NCI-H446 (cell line): Measurements from ENCODE around the gene CNP.
A peak's percentile ranks its signal among the peaks of the same experiment; 100 is the strongest.

Source experiments
- DNase-seq, 2 experiments: peaks; one replicate each; lab custom pipeline; 2025; lab: John Stamatoyannopoulos, UW

CNP gene

DNA sequence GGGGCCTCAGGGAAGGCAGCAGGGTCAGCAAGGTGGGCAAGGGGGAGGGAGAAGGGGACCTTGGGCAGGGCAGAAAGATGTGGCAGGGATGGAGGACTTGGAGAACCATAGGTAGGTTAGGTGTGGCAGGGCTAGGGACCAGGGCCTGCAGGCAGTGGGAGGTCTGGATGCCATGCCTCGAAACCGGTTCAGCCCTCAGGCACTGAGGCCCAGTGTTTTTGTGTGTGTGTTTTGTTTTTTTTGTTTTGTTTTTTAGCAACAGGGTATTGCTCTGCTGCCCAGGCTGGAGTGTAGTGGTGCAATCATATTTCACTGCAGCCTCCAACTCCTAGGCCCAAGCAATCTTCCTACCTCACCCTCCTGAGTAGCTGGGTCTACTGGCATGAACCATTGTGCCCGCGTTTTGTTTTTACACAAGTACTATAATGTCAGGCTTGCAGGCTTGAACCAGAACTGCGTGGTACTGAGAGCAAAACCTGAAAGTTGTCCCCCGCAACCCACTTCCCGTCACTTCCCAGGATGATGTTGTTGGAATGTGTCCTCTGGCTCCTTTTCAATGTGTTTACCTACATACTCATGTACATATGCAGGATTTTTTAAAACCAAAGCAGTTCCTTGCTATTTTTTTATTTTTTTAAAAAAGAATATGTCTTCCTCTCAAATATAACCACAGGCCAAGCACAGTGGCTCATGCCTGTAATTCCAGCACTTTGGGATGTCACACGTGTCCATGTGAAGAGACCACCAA, 23.8 kb upstream of the CNP start:
- no peak for DNase-seq

DNA sequence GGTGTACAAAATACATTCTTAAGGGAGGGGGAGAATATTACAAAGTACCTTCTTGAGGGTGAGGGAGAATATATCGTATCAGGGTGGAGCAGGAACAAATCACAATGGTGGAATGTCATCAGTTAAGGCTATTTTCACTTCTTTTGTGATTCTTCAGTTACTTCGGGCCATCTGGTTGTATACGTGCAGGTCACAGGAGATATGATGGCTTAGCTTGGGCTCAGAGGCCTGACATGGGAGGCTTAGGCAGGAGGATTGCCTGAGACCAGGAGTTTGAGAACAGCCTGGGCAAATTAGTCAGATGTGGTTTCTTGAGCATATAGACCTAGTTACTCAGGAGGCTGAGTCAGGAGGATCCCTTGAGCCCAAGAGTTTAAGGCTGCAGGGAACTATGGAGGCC, 23.1 kb upstream of the CNP start:
- no peak for DNase-seq

DNA sequence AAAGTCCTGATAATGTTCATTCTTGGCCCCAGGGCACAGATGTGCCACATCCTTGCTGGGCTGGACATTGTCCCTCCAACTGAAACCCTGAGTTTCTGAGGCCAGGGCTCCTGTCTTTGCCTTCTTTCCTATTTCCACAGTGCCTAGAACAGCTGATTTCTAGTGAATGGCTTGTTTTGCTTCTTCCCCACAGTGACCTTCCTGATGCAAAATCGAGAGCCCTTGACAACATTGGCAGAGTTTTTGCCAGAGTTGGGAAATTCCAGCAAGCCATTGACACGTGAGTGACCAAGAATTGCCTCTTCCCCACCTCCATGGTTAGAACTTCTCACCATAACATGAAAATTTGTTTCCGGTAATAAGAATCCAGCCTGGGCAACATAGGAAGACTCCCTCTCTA, 21.7 kb upstream of the CNP start:
- DNase-seq: no peak

DNA sequence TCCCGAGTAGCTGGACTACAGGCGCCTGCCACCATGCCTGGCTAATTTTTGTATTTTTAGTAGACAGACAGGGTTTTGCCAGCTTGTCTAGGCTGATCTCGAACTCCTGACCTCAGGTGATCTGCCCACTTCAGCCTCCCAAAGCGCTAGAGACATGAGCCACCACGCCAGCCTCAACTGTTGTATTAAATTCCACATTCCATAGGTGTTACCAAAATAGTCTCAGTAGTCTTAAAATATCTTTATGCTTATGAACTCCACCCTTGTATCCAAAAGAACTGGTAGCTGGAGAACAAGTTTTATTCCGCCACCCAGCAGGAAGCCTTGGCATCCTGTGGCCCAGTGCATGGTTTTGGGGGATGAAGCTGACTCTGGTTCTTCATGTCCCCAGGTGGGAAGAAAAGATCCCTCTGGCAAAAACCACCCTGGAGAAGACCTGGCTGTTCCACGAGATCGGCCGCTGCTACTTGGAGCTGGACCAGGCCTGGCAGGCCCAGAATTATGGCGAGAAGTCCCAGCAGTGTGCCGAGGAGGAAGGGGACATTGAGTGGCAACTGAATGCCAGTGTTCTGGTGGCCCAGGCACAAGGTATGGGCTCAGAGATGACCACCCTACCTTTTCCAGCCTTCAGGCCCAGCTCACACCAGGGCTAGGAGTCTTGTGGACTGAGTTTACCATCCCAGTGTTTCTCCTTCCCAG, 17.7 kb upstream of the CNP start:
- DNase-seq: no peak

DNA sequence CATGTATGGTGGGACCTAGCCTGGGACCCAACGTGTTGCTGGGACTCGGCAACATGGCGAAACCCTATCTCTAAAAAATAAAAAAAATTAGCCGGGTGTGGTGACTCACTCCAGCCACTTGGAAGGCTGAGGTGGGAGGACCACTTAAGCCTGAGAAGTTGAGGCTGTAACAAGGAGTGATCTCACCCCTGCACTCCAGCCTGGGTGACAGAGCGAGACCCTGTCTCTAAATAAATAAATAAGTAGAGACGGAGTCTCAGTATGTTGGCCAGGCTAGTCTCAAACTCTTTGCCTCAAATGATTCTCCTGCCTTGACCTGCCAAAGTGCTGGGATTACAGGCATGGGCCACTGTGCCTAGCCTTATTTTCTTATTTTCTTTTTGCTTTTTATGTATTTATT, 10.1 kb upstream of the CNP start:
- DNase-seq: no peak

DNA sequence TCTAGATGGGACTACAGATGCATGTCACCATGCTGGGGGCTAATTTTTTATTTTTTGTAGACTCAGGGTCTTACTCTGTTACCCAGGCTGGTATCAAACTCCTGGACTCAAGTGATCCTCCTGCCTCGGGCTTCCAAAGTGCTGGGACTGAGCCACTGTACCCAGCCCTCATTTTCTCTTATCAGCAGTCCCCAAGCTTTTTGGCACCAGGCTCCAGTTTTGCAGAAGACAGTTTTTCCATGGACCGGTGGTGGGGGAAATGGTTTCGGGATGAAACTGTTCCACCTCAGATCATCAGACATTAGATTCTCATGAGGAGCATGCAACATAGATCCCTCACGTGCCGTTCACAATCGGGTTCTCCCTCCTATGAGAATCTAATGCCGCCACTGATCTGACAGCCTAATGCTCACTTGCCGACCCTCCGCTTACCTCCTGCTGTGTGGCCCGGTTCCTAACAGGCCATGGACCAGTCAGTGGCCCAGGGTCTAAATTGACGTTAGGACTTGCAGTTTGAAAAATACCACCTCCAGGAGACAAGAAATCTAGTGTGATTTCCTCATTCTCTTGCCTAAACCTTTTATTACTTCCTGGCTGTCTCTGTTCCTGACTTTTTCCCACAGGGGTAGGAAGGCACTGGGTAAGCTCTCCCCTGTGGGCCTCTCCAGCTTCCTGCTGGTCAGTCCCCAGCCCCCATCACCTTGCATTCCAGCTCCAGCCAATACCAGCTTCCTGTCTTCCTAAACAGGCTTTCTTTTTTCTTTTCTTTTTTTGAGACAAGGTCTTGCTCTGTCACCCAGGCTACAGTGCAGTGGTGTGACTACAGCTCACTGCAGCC, 9.3 kb upstream of the CNP start:
- DNase-seq: no peak

DNA sequence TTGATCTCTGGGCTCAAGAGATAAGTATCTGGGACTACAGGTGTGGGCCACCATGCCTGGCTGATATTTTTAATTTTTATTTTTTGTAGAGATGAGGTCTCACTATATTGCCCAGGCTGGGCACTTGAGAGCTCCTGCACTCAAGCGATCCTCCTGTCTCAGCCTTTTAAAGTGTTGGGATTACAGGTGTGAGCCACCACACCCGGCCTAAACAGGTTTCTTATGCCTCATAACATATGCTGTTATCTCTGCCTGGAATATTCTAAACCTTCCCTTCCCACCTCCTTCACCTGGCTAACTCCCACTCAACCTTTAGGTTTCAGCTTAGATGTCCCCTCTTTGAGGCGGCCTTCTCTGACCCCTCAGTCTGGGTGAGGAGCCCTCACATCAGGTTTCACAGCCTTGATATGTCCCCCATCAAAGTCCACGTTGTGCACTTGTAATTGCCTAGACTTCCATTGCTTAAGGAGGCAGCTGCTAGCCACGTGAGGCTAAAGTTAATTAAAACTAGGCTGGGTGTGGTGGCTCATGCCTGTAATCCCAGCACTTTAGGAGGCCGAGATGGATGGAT, 8.6 kb upstream of the CNP start:
- no peak for DNase-seq

DNA sequence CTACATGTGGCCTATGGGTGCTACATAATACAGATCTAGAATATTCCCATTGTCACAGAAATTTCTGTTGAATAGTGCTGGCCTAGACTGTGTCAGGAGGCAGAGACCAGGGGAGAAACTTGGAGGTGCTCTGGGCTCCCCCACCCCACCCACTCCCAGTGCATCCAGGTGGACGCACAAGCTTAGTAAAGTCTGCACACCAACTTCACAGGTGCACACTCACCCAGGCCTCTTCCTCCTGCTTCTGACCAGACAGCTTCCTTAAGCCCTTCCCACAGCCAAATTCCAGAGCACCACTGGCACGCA, 7.6 kb upstream of the CNP start:
- DNase-seq: no peak

DNA sequence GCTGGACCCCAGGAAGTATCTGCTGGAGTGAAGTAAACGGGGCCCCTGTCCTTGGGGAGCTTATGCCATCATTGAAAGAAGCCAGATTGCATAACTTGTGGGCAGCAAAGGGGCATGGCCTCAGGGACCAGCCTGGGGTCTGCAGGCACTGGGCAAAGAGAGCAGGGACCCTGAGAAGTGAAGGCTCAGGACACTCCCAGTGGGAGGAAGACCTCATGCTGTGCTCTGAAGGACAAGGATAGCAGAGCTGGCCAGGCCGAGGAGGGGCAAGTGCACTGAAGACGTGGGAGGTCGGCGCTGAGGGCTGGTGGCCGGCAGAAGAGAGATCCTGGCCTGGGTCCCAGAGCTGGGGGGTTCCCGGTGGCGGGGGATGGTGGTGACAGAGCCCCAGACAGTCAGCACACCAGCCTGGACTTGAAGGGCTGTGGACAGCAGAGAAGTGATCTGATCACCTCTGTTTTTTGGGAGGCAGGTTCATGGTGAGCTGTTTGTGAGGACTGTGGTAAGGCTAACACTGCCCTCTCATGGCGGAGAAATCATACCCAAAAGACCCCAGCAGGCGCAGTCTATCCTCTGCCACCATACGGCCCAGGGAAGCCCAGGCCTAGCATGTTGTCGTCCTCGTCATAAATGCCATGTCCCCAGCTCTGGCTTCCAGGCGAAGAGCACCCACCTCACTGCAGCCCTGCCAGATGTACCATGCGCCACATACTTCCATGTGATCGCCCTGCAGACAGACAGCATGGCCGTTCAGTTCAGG, 7.1 kb upstream of the CNP start:
- peak in 1 of 2 experiments; percentile 53 for DNase-seq

DNA sequence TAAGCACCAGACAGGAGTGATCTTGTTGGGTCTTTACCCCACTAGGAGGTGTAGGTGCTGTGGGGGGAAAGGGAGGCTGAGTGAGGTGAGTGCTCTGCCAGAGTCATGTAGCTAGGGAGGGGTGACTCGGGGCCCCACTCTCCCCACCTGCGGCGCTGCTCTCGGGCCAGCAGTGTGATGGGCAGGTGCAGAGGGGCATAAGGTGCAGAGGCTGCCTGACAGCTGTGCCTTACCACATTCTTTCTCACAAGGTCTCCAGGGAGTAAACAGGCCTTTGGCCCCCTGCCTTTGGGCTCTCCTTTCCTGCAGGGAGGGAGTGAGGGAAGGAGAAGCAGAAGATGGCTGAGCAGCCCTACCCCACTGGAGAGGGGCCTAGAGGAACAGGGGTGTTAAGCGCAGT, 4.5 kb upstream of the CNP start:
- no peak for DNase-seq

DNA sequence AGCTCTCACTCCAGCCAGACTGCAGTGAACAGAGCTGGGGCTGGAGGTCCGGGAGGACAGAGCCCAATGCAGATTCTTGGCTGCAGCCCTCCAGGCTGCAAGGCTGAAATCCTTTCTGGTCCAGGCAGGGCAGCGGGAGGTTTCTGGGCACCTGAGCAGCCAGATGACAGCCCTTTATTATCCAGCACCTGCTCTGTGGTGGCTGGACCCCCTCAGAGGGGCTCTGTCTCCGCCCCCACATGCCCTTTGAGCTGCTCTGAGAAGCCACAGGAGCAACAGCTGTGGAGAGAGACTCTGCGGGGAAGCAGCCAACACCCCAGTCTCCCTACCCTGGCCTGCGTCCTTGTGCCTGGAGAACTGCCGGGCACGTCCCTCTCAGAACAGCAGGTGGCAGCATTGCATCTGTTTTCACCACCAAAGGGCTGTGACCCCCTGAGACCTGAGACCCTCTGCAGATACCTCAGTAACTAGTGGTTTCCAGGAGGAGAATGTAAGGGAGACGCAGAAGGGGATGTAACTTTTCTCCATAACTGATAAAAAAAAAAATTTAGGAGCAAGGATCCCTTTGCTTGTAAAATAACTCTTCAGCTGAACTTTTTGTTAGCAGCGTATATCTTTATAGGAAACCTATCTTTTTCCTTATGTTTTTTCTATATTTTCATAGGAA, 3.7 kb upstream of the CNP start:
- peak; percentile 38 to 78 for DNase-seq

DNA sequence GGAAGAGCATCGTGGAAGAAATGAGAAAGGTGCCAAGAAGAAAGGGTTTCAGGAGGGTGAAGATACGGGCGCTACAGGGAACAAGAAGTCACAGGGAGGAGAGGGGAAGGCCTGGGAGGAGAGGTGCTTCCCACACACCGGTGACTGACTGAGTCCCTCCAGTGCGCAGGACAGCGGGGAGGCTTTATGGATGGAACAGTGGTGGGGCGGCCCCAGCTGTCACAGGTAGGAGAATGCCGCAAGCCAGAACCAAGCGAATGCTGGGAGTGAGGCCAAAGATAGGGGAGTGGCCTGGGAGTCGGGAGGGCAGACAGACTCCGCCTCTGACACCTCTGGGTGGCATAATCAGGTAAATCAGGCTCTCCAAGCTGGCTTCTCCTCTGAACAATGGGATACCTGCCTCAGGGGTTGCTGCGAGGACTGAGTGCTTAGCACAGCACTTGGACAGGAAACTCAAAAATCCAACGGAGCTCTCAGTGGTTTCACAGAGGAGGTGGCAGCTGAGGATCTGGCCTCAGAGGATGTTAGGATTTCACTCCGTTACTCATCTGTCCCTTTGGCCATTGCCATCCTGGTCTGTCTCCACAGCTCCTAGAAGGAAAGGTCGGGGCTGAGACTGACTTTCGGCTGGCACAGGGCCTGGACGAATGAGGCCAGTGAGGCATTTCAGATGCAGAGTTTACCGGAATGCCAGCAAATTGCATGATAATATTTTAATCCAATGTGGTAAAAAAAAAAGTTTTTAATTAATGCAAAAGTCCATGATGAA, 717 bp upstream of the CNP start:
- DNase-seq: no peak

DNA sequence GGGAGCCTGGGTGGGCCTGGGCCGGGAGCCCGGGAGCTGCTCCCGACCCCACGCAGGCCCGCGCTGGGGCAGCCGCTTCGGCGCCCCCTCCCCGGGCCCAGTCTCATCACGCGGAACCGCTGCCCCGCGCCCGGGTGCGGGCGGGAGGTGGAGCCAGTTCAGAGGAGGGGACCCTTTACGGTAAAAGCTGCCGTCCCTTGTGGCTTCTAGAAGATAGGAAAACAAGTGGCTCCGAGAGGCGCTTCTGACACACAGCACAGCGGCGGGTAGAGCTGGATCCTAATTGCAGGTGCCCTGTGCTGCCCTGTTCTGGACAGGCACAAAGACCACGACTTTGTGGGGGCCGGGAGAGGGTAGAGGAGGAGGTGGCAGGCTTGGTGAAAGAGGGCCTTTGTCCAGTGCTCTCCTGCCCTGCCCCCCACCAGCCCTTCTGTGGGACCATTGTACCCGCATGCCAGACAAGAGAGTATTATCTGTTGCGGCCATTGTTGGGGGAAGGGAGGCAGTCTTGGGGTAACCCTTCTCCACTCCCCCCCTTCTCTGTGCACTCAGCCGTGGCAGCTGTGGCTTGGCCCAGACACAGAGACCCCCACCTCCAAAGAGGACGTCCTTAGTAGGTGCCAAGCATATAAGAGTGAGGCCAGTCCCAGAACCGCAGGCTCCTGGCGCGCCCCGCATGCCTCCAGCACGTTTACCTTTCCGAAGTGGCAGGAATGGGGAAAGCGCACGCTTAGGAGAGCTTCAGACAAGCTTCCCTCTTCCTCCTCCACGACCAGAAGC, 736 bp downstream of the CNP start:
- no peak for DNase-seq

DNA sequence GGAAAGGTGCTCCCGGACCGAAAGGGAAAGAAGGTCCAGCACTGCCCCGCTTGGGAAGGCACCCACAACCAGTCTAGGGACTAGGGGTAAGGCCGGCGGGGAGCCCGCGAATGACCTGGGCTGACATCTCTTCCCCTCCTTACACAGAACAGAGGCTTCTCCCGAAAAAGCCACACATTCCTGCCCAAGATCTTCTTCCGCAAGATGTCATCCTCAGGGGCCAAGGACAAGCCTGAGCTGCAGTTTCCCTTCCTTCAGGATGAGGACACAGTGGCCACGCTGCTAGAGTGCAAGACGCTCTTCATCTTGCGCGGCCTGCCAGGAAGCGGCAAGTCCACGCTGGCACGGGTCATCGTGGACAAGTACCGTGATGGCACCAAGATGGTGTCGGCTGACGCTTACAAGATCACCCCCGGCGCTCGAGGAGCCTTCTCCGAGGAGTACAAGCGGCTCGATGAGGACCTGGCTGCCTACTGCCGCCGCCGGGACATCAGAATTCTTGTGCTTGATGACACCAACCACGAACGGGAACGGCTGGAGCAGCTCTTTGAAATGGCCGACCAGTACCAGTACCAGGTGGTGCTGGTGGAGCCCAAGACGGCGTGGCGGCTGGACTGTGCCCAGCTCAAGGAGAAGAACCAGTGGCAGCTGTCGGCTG, 1.5 kb downstream of the CNP start:
- no peak for DNase-seq

DNA sequence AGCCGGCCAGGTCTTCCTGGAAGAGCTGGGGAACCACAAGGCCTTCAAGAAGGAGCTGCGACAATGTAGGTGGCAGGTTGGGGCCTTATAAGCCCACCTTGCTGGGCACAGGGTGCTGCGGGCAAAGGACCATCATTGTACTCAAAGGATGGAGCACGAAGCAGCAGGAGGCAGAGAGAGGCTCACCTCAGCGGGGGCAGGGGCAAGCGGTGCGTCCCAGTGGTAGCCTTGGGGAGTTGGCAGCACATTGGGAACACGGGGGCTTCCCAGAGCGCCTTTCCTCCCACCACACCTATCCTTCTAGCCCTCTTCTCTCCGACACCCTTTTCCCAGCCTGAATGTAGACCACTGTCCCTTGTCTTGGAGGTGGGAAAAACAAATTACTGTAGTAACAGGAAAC, 2.1 kb downstream of the CNP start:
- DNase-seq: no peak

DNA sequence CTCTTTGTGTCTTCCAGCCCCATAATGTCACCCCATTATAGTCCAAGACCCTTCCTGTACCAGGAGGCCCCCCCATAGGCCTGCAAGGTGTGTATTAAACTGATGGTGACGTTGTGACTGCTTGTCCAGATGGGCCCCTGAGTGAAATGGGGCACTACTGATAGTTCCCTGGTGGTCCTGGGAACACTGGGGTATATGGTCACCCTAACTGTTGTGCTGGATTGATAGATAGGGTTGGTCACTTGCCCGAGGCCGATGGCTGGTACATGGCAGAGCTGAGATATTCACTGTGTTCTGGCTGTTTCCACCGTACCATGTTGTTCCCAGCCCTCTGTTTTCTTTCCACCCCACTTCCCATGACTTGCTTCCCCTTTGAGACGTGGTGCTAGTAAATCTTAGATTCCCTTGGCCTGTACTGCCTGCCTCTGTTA, 4.3 kb downstream of the CNP start:
- DNase-seq: no peak

DNA sequence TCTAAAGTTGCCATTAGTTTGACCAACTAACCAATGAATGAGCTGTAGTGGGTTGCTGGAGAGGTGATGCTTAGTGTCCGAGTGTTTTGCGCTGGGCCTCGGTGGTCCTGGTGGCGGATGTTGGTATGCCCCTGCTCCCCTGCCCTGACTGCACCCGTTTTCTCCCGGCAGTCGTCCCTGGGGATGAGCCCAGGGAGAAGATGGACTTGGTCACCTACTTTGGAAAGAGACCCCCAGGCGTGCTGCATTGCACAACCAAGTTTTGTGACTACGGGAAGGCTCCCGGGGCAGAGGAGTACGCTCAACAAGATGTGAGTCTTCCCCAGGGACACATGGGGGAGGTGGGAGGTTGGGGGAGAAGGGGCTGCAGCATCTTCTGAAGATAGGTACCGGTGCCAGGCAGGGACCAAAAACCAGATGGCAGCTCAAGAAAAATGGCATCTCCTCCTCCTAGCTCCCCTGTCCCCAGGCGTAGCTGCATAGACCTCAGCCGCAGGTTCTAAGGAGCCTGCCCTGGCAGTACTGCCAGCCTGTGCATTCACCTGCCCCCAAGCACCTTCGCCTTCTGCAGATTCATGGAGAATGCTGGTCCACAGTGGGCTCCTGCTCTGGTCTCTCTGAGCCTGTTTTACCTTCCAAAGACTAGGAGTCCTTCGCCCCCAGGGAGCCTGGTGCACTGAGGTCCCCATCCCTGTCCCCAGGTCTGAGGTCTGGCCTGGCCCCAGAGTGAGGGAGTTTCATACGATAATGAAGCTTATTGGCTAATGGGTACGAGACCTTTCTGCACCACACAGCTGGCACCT, 5.3 kb downstream of the CNP start:
- no peak for DNase-seq
